Tibial nerve (tissue), 4 donors: ENCODE data around the gene ATG7.

Experiments used
- EP300 ChIP-seq, 2 donors: sonication (generic); formaldehyde crosslinking; IDR thresholded peaks; one replicate each; pipeline ENCODE4 v1.6.1; 2017; ENCODE audit warnings: antibody characterized with exemption in 2 of 2, mild to moderate bottlenecking in 1 of 2
- POLR2A ChIP-seq, 2 donors: fragments of 450-650 bp; IDR thresholded peaks; one replicate each; pipeline ENCODE4 v1.6.1; 2017; ENCODE audit warnings: antibody characterized with exemption in 2 of 2, mild to moderate bottlenecking in 2 of 2, moderate library complexity in 2 of 2
- TF ChIP-seq, protein P1 (sequence below), 5 experiments: fragments of 200-600 bp in 3 of 5; fragments of 450-650 bp in 2 of 5; sonication (generic) in 3 of 5; IDR thresholded peaks; one replicate each; pipeline ENCODE4 v1.5.1; 2016 to 2019; ENCODE audit warnings: antibody characterized with exemption in 5 of 5, mild to moderate bottlenecking in 3 of 5, moderate library complexity in 2 of 5

DNA sequence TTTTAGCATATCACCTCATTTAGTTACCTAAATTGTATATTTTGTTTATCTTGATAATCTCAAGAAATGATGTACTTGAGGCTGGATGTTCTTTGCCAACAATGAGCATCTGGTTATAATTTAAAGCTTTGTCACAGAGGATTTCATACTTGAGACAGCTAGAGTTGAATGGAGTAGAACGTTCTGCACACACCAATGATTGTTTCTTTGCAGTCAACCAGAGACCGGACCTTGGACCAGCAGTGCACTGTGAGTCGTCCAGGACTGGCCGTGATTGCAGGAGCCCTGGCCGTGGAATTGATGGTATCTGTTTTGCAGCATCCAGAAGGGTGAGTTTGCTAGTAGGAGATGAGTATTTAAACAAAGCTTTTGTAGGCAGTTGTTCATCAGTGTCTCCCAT is 90.4 kb downstream of the ATG7 start:
- TF ChIP-seq, protein P1, sequence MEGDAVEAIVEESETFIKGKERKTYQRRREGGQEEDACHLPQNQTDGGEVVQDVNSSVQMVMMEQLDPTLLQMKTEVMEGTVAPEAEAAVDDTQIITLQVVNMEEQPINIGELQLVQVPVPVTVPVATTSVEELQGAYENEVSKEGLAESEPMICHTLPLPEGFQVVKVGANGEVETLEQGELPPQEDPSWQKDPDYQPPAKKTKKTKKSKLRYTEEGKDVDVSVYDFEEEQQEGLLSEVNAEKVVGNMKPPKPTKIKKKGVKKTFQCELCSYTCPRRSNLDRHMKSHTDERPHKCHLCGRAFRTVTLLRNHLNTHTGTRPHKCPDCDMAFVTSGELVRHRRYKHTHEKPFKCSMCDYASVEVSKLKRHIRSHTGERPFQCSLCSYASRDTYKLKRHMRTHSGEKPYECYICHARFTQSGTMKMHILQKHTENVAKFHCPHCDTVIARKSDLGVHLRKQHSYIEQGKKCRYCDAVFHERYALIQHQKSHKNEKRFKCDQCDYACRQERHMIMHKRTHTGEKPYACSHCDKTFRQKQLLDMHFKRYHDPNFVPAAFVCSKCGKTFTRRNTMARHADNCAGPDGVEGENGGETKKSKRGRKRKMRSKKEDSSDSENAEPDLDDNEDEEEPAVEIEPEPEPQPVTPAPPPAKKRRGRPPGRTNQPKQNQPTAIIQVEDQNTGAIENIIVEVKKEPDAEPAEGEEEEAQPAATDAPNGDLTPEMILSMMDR (IDR thresholded peaks at IDR 0.05) = no peak
- TF ChIP-seq EP300 (IDR thresholded peaks at IDR 0.05) (no peak), POLR2A (IDR thresholded peaks at IDR 0.05) (no peak)
